HepG2 (cell line): ENCODE data around the gene ELN. TPM values are rescaled to one million over a fixed set of nuclear protein-coding genes. Genes with fewer than 3 reads are reported as not detected.

Experiments
- E2F2 ChIP-seq: sonication (generic); formaldehyde crosslinking; IDR thresholded peaks from 2 replicates; pipeline ENCODE4 v1.4.0; 2020; ENCODE audit warnings: missing genetic modification reagents, borderline replicate concordance
- HBP1 ChIP-seq: IDR thresholded peaks from 2 replicates; pipeline ENCODE4 v1.6.1; 2016; ENCODE audit warnings: low read depth, control low read depth
- HINFP ChIP-seq: sonication (generic); formaldehyde crosslinking; IDR thresholded peaks from 2 replicates; pipeline ENCODE4 v1.4.0; 2020; ENCODE audit warnings: low read depth, mild to moderate bottlenecking, missing genetic modification reagents
- HNF4G ChIP-seq, 2 experiments: sonication (generic) in 1 of 2; formaldehyde crosslinking in 1 of 2; IDR thresholded peaks; 2 replicates each; pipeline versions ENCODE4 v1.4.0 to v1.6.1; 2011 to 2020; ENCODE audit warnings: borderline replicate concordance in 2 of 2, low read depth in 2 of 2, mild to moderate bottlenecking in 2 of 2, low read length in 1 of 2, missing genetic modification reagents in 1 of 2, moderate library complexity in 1 of 2
- KDM5A ChIP-seq: fragments of 200-600 bp; sonication (generic); IDR thresholded peaks from 2 replicates; pipeline ENCODE4 v1.7.0; 2018; ENCODE audit warnings: antibody characterized with exemption, mild to moderate bottlenecking, low read length, borderline replicate concordance
- KDM6A ChIP-seq: IDR thresholded peaks from 2 replicates; pipeline ENCODE4 v1.6.1; 2016; ENCODE audit warnings: low read depth
- NCOA2 ChIP-seq: sonication (generic); formaldehyde crosslinking; IDR thresholded peaks from 2 replicates; pipeline ENCODE4 v1.8.0; 2022; ENCODE audit warnings: inconsistent platforms
- NFE2 ChIP-seq: sonication (generic); formaldehyde crosslinking; IDR thresholded peaks from 2 replicates; pipeline ENCODE4 v1.4.0; 2020; ENCODE audit warnings: missing genetic modification reagents
- RAD51 ChIP-seq: fragments of 450-650 bp; IDR thresholded peaks from 2 replicates; pipeline ENCODE4 v1.6.1; 2016; ENCODE audit warnings: borderline replicate concordance
- REXO4 ChIP-seq: sonication (generic); formaldehyde crosslinking; IDR thresholded peaks from 2 replicates; pipeline ENCODE4 v1.8.0; 2022; ENCODE audit warnings: missing genetic modification reagents, mild to moderate bottlenecking, borderline replicate concordance
- TGIF2 ChIP-seq: IDR thresholded peaks from 2 replicates; pipeline ENCODE4 v1.6.1; 2016; ENCODE audit warnings: control low read depth, missing compliant biosample characterization
- ZBTB10 ChIP-seq: sonication (generic); formaldehyde crosslinking; IDR thresholded peaks from 2 replicates; pipeline ENCODE4 v1.4.0; 2020; ENCODE audit warnings: missing genetic modification reagents, borderline replicate concordance
- ZBTB46 ChIP-seq: sonication (generic); formaldehyde crosslinking; IDR thresholded peaks from 2 replicates; pipeline ENCODE4 v1.4.0; 2020; ENCODE audit warnings: mild to moderate bottlenecking, missing genetic modification reagents, borderline replicate concordance
- ZBTB8A ChIP-seq: sonication (generic); formaldehyde crosslinking; IDR thresholded peaks from 2 replicates; pipeline ENCODE4 v1.4.0; 2020; ENCODE audit warnings: mild to moderate bottlenecking, low read depth, missing genetic modification reagents, borderline replicate concordance
- ZNF333 ChIP-seq: sonication (generic); formaldehyde crosslinking; IDR thresholded peaks from 2 replicates; pipeline ENCODE4 v1.4.0; 2020; ENCODE audit warnings: mild to moderate bottlenecking, missing genetic modification reagents, borderline replicate concordance
- ZNF350 ChIP-seq: sonication (generic); formaldehyde crosslinking; IDR thresholded peaks from 2 replicates; pipeline ENCODE4 v1.4.0; 2020; ENCODE audit warnings: mild to moderate bottlenecking, low read depth, missing genetic modification reagents, borderline replicate concordance
- ZNF772 ChIP-seq: sonication (generic); formaldehyde crosslinking; IDR thresholded peaks from 2 replicates; pipeline ENCODE4 v1.5.0; 2020; ENCODE audit warnings: mild to moderate bottlenecking, missing genetic modification reagents
- ZNF83 ChIP-seq: sonication (generic); formaldehyde crosslinking; IDR thresholded peaks from 2 replicates; pipeline ENCODE4 v1.4.0; 2020; ENCODE audit warnings: missing genetic modification reagents, mild to moderate bottlenecking, borderline replicate concordance
- ZNF883 ChIP-seq: sonication (generic); formaldehyde crosslinking; IDR thresholded peaks from 2 replicates; pipeline ENCODE4 v1.5.1; 2020; ENCODE audit warnings: mild to moderate bottlenecking, missing genetic modification reagents; ENCODE audit errors: not compliant biosample characterization
- polyA plus RNA-seq, 8 experiments: library from polyadenylated mRNA; depleted of rRNA in 3 of 8; stranded (reverse) in 7 of 8; unstranded in 1 of 8; fragments of >200 nt; fragmentation: Illumina TruSeq in 4 of 8; extraction: Trizol in 4 of 8; gene quantifications; 2 replicates each; pipeline versions ENCODE4 v1.2.1 to v1.2.3, GENCODE V29; 2011 to 2016; ENCODE audit warnings: low read depth in 4 of 8, missing spikeins in 1 of 8, mixed read lengths in 1 of 8; ENCODE audit not compliant: insufficient read depth in 1 of 8
- total RNA-seq, 5 experiments: library from RNA; depleted of rRNA; stranded (reverse); fragments of >200 nt; fragmentation: Illumina TruSeq; extraction: Trizol; gene quantifications; 2 replicates each; pipeline ENCODE4 v1.2.3, GENCODE V29; 2016; ENCODE audit warnings: low read depth in 1 of 5

Gene ELN
- total and polyA plus RNA-seq, 2 of the 13 experiments (the other 11 are each of a cell fraction or from before 2014, with no cell fraction given), result 0.15 to 0.37 TPM

GRCh38 chr7:74084722-74085578, 57.0 kb downstream of the ELN start (continued):
- TF ChIP-seq ZNF350 (CRISPR knock-in tag) (0 out of 2 replicates have a peak, but pooled peaks have one; percentile 8), E2F2 (CRISPR knock-in tag) (no peak), KDM5A (no peak), ZNF333 (CRISPR knock-in tag) (no peak), ZBTB8A (CRISPR knock-in tag) (no peak), HBP1 (CRISPR knock-in tag) (no peak), RAD51 (no peak), KDM6A (CRISPR knock-in tag) (no peak), ZNF883 (CRISPR knock-in tag) (no peak), ZBTB46 (CRISPR knock-in tag) (no peak), ZNF772 (CRISPR knock-in tag) (no peak), ZBTB10 (no peak), REXO4 (no peak), NCOA2 (CRISPR knock-in tag) (no peak), ZNF83 (no peak), HNF4G (IDR thresholded peaks at IDR 0.05; ENCODE audit: borderline replicate concordance, low read depth, low read length) (no peak), HNF4G (CRISPR knock-in tag; IDR thresholded peaks at IDR 0.05; ENCODE audit: borderline replicate concordance, low read depth) (no peak), TGIF2 (CRISPR knock-in tag) (no peak), HINFP (CRISPR knock-in tag) (no peak), NFE2 (no peak)
